NCI-H1092 (cell line): ENCODE measurements around the gene NPW.
"Not testable (repeated sequence)": the region's sequence is repeated elsewhere in the genome, so short reads cannot be mapped to it uniquely, and the experiment has no call there.

Source experiments
- DNase-seq: peaks from one replicate; lab custom pipeline; 2025; lab: John Stamatoyannopoulos, UW

NPW gene

DNA sequence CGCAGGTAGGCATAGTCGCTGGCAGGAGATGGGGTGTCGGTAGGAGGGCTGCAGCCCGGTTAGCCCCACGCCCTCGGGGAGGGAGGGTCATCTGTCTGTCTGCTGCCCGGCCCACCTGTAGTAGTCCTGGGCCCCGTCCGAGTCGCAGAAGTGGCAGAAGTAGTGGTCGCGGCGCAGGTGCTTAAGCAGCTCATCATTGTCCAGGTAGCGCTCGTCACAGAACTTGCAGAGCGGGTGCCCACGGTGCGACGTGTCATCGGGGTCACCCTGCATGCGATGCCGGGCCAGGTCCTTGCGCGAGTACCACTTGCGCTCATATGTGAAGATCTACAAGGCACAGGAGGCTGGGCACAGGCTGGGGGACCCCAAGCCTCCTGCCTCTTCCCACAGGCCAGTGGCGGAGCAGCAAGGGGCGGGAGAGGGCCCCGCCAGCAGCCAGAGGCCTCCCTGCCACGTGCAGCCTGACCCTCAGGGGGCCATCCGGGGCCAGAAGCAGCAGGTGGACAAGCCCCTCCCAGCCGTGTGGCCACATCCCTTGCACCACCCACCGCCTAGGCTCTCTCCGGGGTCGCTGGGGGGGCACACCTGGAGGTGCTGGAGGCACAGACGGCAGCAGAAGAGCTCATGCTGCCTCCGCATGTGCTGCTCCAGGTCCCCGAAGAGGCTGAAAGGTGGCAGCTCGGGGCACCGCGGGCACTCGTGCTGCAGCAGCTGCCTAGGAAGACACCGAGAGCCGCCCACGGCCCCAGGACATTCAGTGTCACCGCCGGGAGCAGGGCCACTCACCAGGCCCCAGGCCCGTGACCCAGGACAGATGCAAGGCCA is 17.0 kb upstream of the NPW start:
- DNase-seq: no peak

GRCh38 chr16:2003231-2003826 is 16.3 kb upstream of the NPW start:
- DNase-seq: no peak

- peak; percentile 87 for DNase-seq
Measured at GRCh38 chr16:2003827-2004641, 15.6 kb upstream of the NPW start.

GRCh38 chr16:2004795-2005517 is 14.6 kb upstream of the NPW start:
- peak; percentile 71 for DNase-seq

- peak; percentile 37 for DNase-seq
Measured at GRCh38 chr16:2005646-2006045, 13.9 kb upstream of the NPW start.

DNA sequence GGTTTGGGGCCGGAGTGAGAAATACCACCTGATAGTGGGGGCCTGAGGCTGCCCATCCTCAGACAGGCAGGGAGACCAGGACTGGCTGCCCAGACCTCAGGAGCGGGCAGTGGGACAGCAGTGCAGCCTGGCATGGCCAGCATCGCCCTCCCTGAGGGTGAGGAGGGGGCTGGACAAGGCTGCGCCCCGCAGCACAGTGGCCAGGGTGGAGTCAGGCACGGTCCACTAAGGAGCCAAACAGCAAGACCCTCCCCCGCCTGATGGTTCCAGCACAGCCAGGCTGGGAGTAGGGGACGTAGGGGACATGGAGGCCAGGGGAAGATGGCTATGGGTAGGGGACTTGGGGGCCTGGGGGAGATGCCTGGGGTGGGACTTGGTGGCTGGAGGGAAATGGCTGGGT is 13.3 kb upstream of the NPW start:
- DNase-seq: no peak

DNA sequence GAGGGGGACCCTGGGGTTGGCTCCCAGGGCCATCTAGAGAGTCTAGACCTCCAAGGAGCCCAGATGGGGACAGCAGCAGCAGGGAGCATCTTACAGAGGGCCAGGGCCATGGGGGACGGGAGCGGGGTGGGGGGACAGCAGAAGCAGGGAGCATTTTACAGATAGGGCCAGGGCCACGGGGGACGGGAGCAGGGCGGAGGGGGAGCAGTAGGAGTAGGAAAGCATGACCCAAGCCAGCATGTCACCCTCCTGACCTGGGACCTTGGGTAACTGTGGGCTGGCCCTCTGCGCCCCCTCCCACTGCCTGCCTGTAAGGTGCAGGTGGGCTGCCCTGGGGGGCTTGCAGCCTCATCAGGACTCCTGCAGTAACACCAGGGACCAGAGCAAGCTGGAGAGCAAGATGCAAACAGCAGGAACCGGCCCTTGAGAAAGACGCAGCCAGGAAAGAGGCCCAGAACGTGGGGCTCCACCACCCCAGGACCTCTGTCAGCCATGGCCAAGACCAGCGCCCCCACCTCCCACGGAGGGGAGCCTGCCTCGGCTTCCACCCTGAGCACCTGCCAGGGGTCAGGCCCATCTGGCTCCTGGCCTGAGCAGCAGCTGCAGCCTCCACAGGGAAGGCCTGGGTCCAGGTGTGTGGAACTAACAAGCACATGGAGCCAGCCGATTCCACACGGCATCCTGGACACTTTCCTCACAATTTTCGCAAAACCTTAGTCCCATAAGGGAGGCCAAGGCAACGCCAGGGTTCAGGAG is 12.3 kb upstream of the NPW start:
- no peak for DNase-seq

GRCh38 chr16:2008009-2008526 is 11.5 kb upstream of the NPW start:
- DNase-seq: no peak

- DNase-seq: no peak
Measured at GRCh38 chr16:2008631-2009163, 10.9 kb upstream of the NPW start.

- DNase-seq: no peak
Measured at GRCh38 chr16:2009164-2009711, 10.3 kb upstream of the NPW start.

GRCh38 chr16:2009791-2010510 is 9.6 kb upstream of the NPW start, which contains the start of gene ZNF598:
TSS of gene ZNF598 (minus strand) at chr16:2009821.
- peak; percentile 81 for DNase-seq

DNA sequence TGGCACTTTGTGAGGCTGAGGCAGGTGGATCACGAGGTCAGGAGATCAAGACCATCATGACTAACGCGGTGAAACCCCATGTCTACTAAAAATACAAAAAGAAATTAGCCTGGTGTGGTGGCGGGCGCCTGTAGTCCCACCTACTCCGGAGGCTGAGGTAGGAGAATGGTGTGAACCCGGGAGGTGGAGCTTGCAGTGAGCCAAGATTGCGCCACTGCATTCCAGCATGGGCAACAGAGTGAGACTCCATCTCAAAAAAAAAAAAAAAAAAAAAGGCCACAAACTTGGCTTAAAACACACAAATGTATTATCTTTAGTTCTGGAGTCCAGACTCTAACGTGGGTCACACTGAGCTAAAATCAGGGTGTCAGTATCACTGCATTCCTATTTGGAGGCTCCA is 7.9 kb upstream of the NPW start:
- DNase-seq: not testable (repeated sequence)

DNA sequence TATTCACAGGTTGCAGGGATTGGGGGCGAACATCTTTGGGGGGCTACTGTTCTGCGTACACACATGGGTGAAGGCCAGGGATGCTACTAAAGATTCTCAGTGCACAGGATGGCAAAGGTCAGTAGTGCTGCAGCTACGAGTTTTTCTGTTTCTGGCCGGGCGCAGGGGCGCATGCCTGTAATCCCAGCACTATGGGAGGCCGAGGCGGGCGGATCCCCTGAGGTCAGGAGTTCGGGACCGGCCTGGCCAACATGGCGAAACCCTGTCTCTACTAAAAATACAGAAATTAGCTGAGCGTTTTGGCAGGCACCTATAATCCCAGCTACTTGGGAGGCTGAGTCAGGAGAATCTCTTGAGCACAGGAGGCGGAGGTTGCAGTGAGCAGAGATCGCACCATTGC is 6.1 kb upstream of the NPW start:
- no peak for DNase-seq

DNA sequence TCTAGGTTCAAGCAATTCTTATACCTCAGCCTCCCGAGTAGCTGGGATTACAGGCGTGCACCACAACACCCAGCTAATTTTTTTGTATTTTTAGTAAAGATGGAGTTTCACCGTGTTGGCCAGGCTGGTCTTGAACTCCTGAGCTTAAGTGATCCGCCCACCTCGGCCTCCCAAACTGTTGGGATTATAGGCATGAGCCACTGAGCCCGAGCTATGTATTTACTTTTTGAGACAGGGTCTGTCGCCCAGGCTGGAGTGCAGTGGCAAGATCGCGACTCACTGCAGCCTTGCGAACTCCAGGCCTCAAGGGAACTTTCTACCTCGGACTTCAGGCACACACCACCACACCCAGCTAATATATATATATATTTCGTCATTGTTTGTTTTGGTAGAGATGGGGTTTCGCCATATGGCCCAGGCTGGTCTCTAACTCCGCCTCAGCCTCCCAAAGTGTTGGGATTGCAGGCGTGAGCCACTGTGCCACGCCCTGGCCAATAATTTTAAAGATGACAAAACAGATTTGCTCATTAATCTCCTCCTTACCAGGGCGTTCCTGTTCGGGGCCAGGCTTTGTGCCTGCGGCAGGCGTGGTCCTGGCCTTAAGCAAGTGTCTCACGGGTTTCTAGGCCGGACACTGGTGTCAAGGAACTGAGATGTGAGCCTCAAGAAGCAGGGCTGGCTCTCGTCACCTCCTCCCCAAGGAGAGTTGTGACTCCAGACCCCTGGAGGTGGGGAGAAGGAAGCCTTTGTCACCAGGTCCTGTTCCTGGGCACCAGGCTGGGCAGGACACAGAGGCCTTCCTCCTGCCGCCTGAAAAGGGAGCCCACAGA is 4.3 kb upstream of the NPW start:
- no peak for DNase-seq

DNA sequence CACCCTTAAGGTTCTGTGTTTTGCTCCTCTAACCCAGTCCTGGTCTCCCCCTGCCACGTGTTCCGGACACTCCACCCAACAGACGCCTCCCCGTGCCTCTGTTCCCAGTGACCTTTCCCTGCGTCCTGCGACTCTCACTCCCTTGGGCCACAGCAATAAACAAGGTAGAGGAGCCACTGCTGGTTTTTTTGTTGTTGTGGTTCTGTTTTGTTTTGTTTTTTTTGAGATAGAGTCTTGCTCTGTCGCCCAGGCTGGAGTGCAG is 3.7 kb upstream of the NPW start:
- no peak for DNase-seq

DNA sequence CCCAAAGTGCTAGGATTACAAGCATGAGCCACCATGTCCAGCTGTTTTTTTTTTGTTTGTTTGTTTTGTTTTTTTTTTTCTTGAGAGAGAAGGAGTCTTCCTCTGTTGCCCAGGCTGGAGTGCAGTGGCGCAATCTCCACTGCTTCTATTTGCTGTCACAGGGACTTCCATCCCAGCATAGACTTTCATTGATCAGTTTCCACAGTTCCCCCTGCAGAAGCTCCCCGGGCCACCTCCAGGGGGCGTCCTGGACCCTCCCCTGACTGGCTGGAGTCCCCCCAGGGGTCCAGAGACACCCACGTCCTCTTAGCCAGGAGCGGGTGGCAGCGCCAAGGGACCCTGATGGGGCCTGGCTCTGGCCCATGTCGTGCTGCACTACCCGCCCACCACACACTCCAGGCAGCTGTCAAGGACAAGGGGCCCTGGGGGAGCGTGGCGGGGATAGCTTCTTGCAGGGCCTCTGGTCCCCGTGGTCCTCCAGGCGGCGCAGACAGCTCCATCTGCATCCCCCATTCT is 3.1 kb upstream of the NPW start:
- no peak for DNase-seq

- no peak for DNase-seq
Measured at GRCh38 chr16:2019921-2020831, 591 bp downstream of the NPW start.

- no peak for DNase-seq
Measured at GRCh38 chr16:2022723-2023091, 3.1 kb downstream of the NPW start.
